Measurements from ENCODE around the gene VTI1B.

GRCh38 chr14:67650151-67650550 is 24.3 kb downstream of the VTI1B start:
- TF ChIP-seq CTCF (IDR thresholded peaks at IDR 0.05) (no peak), POLR2A (IDR thresholded peaks at IDR 0.05) (no peak)

Data from uterus (tissue), 2 donors.